Adrenal gland (tissue), 12 donors: ENCODE results near the gene ZNF618. TPM values are rescaled to one million over a fixed set of nuclear protein-coding genes. Genes with fewer than 3 reads are reported as not detected.

ENCODE experiments used
- DNase-seq, 7 donors: peaks; one replicate each; pipeline ENCODE4 v3.0.0-alpha.2; 2019 to 2020
- H3K27ac ChIP-seq, 5 donors: fragments of 200-600 bp; sonication (generic) in 4 of 5; 1 replicate in 3 of 5; 2 replicates in 2 of 5; pipeline versions ENCODE4 v1.5.1 to v1.8.0; 2016 to 2020; ENCODE audit warnings: mild to moderate bottlenecking in 1 of 5
- H3K27me3 ChIP-seq: fragments of 200-600 bp; 2 replicates; pipeline ENCODE4 v1.8.0; 2021
- H3K36me3 ChIP-seq, 2 donors: fragments of 200-600 bp; replicated peaks in 1 of 2; 1 replicate in 1 of 2; 2 replicates in 1 of 2; pipeline versions ENCODE4 v1.5.1 to v1.8.0; 2018 to 2022
- H3K4me1 ChIP-seq, 2 donors: fragments of 200-600 bp; replicated peaks in 1 of 2; 1 replicate in 1 of 2; 2 replicates in 1 of 2; pipeline versions ENCODE4 v1.5.1 to v1.8.0; 2018 to 2021
- H3K4me3 ChIP-seq, 4 donors: fragments of 200-600 bp; sonication (generic) in 3 of 4; one replicate each; pipeline ENCODE4 v1.5.1; 2016 to 2018
- H3K9me3 ChIP-seq, 3 donors: fragments of 200-600 bp; sonication (generic) in 1 of 3; replicated peaks in 1 of 3; 1 replicate in 2 of 3; 2 replicates in 1 of 3; pipeline versions ENCODE4 v1.5.1 to v1.8.0; 2016 to 2021
- CTCF ChIP-seq, 6 experiments: fragments of 450-650 bp in 4 of 6; fragments of 200-600 bp in 2 of 6; sonication (generic) in 1 of 6; IDR thresholded peaks; 1 replicate in 5 of 6; 2 replicates in 1 of 6; pipeline versions ENCODE4 v1.5.1 to v1.8.0; 2016 to 2021; ENCODE audit warnings: antibody characterized with exemption in 6 of 6, mild to moderate bottlenecking in 2 of 6, moderate library complexity in 1 of 6
- POLR2A ChIP-seq, 2 donors: fragments of 450-650 bp; IDR thresholded peaks; one replicate each; pipeline ENCODE4 v1.6.1; 2017; ENCODE audit warnings: antibody characterized with exemption in 2 of 2, mild to moderate bottlenecking in 2 of 2, moderate library complexity in 1 of 2
- WGBS, 4 donors: extraction: QIAGEN DNeasy Blood & Tissue Kit in 2 of 4; methylation state at CpG; one replicate each; pipeline versions ENCODE4 v1.1.5 to v1.1.7; 2013 to 2017; 5-methylcytosine and 5-hydroxymethylcytosine counted together
- intact Hi-C, 2 donors: fragments of 100-400 bp; cut with DNase I; formaldehyde crosslinking; loops; one replicate each; pipeline versions ENCODE4 v1.14.1 to v1.15.0; 2022 to 2023
- polyA plus RNA-seq, 3 donors: library from polyadenylated mRNA; stranded (reverse); fragments of 200-250 nt in 2 of 3; fragments of 350-450 nt in 1 of 3; fragmentation: Illumina TruSeq in 1 of 3; extraction: RNeasy Lipid Tissue Mini Kit (QIAGEN cat#74804) in 1 of 3; gene quantifications; one replicate each; pipeline ENCODE4 v1.2.3, GENCODE V29; 2013 to 2014
- total RNA-seq, 9 donors: library from RNA; depleted of rRNA in 4 of 9; stranded (reverse); fragments of >200 nt in 4 of 9; fragments of 120-200 nt in 1 of 9; fragmentation: NEBNext Ultra II Directional in 1 of 9; extraction: Animal tissue kit (Norgen Biotek cat#: 25700) in 1 of 9; gene quantifications; one replicate each; pipeline versions ENCODE4 v1.1.0 to v1.2.4, GENCODE V29; 2013 to 2023
- donor health status: healthy with polysubstance abuse.
- donor health status: Bipolar disorder and iron deficiency.
- donor health status: DM: yes; HTN: yes; CAD: no.
- donor health status: DM: no; HTN: no; CAD: no.
- donor health status: DM: no; HTN: no; CAD: no.
- donor health status: DM: yes; HTN: yes; CAD: no.

Gene ZNF618
- total and polyA plus RNA-seq, 12 donors, result 4.5 to 21.3 (median 9.9) TPM

GRCh38 chr9:113898151-113898550 is 22.0 kb downstream of the ZNF618 start:
- TF ChIP-seq POLR2A (IDR thresholded peaks at IDR 0.05) (no peak), CTCF (IDR thresholded peaks at IDR 0.05) (no peak)
- intact Hi-C loops, result no loop called here
- Histone ChIP-seq H3K4me1 (peaks cover 5 to 7% of the 10 kb centered on the region in 2 donors), H3K9me3 (peaks cover 0 to 3% (median 0%) of the 10 kb centered on the region in 3 donors), H3K36me3 (no peaks in the 10 kb centered on the region), H3K4me3 (no peak overlapping the region), H3K27ac (no peak overlapping the region), H3K27me3 (no peaks in the 10 kb centered on the region)
- no peak for DNase-seq
- 57 to 71% (median 64%) methylated on average over 3 of the region's 3 CpGs for WGBS, 4 donors

GRCh38 chr9:113898596-113898995 is 22.5 kb downstream of the ZNF618 start:
- no peak for TF ChIP-seq CTCF (IDR thresholded peaks at IDR 0.05)
- TF ChIP-seq POLR2A (IDR thresholded peaks at IDR 0.05), result no peak
- intact Hi-C loops, result no loop called here

GRCh38 chr9:113899205-113899604 is 23.1 kb downstream of the ZNF618 start:
- no peaks in the 10 kb centered on the region for H3K36me3 ChIP-seq
- DNase-seq, result peak in 1 of 7 donors; percentile 21
- TF ChIP-seq CTCF (IDR thresholded peaks at IDR 0.05), result no peak
- TF ChIP-seq POLR2A (IDR thresholded peaks at IDR 0.05), result no peak
- H3K4me3 ChIP-seq, result no peak overlapping the region
- peaks cover 5 to 7% of the 10 kb centered on the region in 2 donors for H3K4me1 ChIP-seq
- intact Hi-C loops, result no loop called here
- WGBS, 4 donors, result 97 to 99% (median 97%) methylated on average over 6 of the region's 6 CpGs; no CpG with 5 or more reads in 1 of the 4 donors
- H3K27ac ChIP-seq, result no peak overlapping the region
- H3K9me3 ChIP-seq, result peaks cover 0 to 13% (median 0%) of the 10 kb centered on the region in 3 donors
- H3K27me3 ChIP-seq, result no peaks in the 10 kb centered on the region

More at GRCh38 chr9:113898596-113898995, 22.5 kb downstream of the ZNF618 start:
- no peaks in the 10 kb centered on the region for H3K27me3 ChIP-seq
- H3K9me3 ChIP-seq, result peaks cover 0 to 7% (median 0%) of the 10 kb centered on the region in 3 donors
- H3K4me1 ChIP-seq, result peaks cover 5 to 7% of the 10 kb centered on the region in 2 donors
- DNase-seq, result peak in 2 of 7 donors; percentile 8 to 25
- no peak overlapping the region for H3K27ac ChIP-seq
- no peaks in the 10 kb centered on the region for H3K36me3 ChIP-seq
- 97 to 100% (median 99%) methylated on average over 4 of the region's 4 CpGs for WGBS, 4 donors
- no peak overlapping the region for H3K4me3 ChIP-seq

GRCh38 chr9:113901221-113901688 is 25.1 kb downstream of the ZNF618 start:
- intact Hi-C loops, result no loop called here
- DNase-seq, result peak in 5 of 7 donors; percentile 29 to 58 (median 34)
- no peaks in the 10 kb centered on the region for H3K36me3 ChIP-seq
- no peak for TF ChIP-seq CTCF (IDR thresholded peaks at IDR 0.05)
- no peak for TF ChIP-seq POLR2A (IDR thresholded peaks at IDR 0.05)
- H3K9me3 ChIP-seq, result peaks cover 0 to 13% (median 0%) of the 10 kb centered on the region in 3 donors
- no peak overlapping the region for H3K27ac ChIP-seq
- H3K27me3 ChIP-seq, result no peaks in the 10 kb centered on the region
- H3K4me3 ChIP-seq, result no peak overlapping the region
- peaks cover 0 to 7% of the 10 kb centered on the region in 2 donors for H3K4me1 ChIP-seq
- 68 to 79% (median 72%) methylated on average over 13 to 17 of the region's 17 CpGs for WGBS, 4 donors
